H1 (cell line): ENCODE measurements around the gene MLF2. TPM values are rescaled to one million over a fixed set of nuclear protein-coding genes. Genes with fewer than 3 reads are reported as not detected.

ENCODE experiments used
- BACH1 ChIP-seq: IDR thresholded peaks from 2 replicates; pipeline ENCODE4 v1.6.1; 2012; ENCODE audit warnings: low read length, improper control_type of control experiment
- JUN ChIP-seq: IDR thresholded peaks from 2 replicates; pipeline ENCODE4 v1.6.1; 2011; ENCODE audit warnings: low read depth, mild to moderate bottlenecking, improper control_type of control experiment, low read length
- KDM5A ChIP-seq: fragments of 200-600 bp; IDR thresholded peaks from 2 replicates; pipeline ENCODE4 v1.7.1; 2012; ENCODE audit warnings: mild to moderate bottlenecking, low read length, inconsistent platforms, mixed read lengths
- TCF12 ChIP-seq: IDR thresholded peaks from 2 replicates; pipeline ENCODE4 v1.6.1; 2011; ENCODE audit warnings: low read depth, mild to moderate bottlenecking, low read length
- polyA plus RNA-seq, 7 experiments: library from polyadenylated mRNA; depleted of rRNA in 3 of 7; stranded (reverse) in 5 of 7; unstranded in 2 of 7; fragments of >200 nt in 5 of 7; fragments of 200-250 nt in 2 of 7; gene quantifications; 1 replicate in 5 of 7; 2 replicates in 1 of 7; 4 replicates in 1 of 7; pipeline versions ENCODE4 v1.2.1 to v1.2.3, GENCODE V29; 2011 to 2013; ENCODE audit warnings: missing spikeins in 2 of 7, mixed read lengths in 2 of 7
- total RNA-seq: library from RNA; stranded (reverse); fragmentation: NEBNext Ultra II Directional; extraction: Animal tissue kit (Norgen Biotek cat#: 25700); gene quantifications from 2 replicates; pipeline ENCODE4 v1.2.1, GENCODE V29; 2021

MLF2 gene
- total and polyA plus RNA-seq, 2 of the 8 experiments (the other 6 are each of a cell fraction or from before 2014, with no cell fraction given): 229 to 401 TPM

GRCh38 chr12:6795088-6795487 is 42.1 kb upstream of the MLF2 start (continued):
- TF ChIP-seq KDM5A (no peak), JUN (no peak), TCF12 (no peak), BACH1 (no peak)
